Lung microvascular endothelial cell (primary cell): Measurements from ENCODE around the gene LUZP1. TPM values are rescaled to one million over a fixed set of nuclear protein-coding genes. Genes with fewer than 3 reads are reported as not detected.

Experiments
- DNase-seq, 2 donors: peaks; one replicate each; pipeline versions ENCODE4 v3.0.0 to v3.0.0-alpha.2; 2010; ENCODE audit warnings: low read depth in 2 of 2
- total RNA-seq: library from RNA; depleted of rRNA; stranded (reverse); fragments of >200 nt; gene quantifications from 2 replicates; pipeline ENCODE4 v1.2.1, GENCODE V29; 2014

Gene LUZP1
- total RNA-seq, 1 donor from 2014 or later: 30.4 TPM

DNA sequence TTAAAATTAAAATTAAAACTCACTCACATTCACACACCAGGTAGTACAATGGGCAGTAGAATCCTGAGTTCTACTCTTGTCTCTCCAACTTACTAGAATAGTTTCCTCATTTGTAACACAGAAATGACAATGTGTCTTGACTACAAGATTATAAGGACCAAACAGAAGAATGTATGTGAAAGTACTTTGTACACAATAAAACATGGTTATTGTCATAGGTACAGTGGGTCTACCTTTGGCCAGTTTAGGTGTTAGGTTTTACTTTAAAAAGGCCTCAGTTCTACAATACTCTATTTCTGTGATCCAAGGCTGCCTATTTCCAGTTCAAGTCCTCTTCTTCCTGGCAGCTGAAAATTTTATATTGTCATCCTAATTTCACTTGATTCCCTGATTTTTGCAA lies 50.2 kb downstream of the LUZP1 start:
- DNase-seq: no peak

DNA sequence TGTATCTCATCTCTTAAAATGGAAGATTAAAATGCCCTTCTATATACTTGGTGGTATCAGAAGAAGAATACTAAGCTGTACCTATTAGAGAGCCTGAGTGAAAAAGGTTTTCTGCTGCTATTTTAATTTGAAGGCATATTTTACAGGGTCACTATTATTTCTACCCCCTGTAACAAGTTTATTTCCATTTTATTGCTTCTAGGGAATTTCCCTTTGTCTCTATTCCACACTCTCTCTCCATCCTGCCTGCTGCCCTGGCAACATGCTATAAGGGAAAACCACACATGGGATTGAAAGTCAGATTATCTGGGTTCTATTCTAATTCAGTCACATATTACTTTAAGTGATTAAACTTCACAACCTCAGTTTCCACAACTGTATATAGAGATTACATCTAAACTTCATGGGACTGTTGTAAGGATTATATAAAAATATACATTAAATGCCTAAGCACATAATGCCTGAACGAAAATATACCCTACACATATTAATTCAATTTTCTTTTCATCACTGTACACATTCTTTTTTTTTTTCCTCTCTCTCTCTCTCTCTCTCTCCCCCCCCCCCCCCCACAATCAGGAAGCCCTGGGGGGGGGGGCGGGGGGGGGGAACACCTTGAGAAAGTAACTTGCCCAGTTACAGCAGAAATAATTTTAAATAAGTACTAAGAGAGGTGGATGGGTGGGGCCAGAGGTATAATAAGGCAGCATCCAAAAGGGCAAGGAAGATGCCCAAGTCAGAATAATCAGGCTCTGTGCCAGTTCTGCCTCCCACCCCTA lies 51.5 kb downstream of the LUZP1 start:
- DNase-seq: peak in 1 of 2 donors; percentile 77

DNA sequence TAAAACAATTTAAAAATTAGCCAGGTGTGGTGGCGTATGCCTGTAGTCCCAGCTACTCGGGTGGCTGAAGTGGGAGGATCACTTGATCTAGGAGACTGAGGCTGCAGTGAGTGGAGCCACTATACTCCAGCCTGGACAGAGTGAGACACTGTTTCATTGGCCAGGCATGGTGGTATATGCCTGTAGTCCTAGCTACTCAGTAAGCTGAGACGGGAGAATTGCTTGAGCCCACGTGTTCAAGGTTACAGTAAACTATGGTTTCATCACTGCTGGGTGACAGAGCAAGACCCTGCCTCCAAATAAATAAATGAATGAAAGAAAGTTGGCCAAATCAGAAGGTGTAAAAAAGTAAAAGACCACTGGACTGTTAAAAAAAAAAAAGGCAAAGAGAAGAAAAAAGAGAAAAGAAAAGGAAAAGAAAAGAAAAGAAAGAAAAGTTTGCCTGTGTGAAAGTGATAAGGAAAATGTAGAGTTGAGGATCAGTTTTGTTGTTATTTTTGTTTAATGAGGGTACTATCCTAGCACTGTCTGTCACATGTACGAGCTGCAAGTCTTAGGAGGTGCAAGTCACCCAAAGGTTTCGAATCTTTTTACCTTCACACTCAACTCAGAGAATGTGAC lies 52.3 kb downstream of the LUZP1 start:
- DNase-seq: no peak

DNA sequence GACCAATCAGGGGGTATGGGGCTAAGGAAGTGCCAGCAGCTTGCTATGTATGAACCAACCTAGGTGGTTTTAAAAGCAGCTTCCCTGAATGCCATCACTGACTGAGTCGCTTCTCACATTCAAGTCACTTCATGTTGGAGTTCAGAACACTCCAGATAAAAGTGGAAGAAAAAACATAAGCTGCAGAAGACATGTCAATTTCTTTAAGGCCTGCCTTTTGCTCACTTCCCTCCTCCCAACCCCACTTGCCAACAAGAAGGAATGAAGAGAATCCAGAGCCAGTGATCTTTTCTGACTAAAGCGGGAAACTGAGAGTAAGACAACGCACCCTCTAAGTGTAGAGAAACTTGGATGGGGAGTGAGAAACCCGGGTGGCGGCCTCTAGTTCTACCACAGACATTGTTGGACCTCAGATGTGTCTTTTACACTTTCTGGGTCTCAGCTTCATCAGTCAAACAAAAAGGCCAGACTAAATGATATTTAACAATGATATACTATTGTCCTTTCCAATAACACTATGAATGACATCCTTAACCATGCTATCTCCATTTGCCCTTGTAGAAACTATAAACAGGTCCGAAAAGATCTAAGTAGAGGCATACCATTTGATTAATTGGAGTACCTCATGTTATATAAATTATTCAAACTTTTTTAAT lies 54.1 kb downstream of the LUZP1 start:
- no peak for DNase-seq

DNA sequence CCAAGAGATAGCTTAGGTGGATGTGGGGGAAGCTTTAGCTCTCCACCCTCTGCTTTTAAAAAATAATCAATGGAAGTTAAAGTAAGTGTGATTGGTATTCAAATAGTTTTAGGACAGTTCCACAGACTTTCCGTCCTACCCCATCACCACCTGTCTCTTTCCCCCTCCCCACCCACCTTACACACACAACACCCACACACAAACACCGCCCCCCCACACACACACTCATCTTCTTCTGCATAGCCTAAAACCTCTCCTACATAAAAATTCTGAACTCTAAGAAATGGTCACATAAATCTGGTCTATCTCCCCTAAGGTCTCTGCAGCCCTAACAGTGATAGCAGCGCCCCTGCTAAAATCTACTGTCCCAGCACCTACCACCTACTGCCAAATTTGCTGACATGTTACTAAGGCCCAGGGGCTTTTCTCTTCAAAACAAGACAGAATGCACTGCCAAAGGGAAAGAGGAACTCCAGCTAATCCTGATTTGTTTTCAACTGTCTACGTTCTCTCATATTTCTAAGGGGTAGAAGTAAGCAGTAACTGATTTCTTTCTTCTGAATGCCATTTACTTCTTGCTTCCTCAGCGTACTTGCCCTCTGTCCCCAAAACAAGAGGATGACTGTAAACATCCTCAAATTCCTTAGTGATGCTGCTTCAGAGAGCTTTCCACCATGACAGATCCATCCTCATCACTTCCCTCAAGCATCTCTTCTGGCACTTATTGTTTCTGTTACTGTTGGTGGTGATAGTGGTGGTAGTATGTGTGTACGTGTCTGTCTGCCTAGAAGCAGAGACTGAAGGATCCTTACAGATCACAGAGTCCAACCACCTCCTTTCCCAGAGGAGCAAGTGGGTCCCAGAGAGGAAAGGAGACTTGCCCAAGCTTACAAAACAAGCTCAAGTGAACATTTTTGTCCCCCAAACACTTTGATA lies 56.8 kb downstream of the LUZP1 start:
- DNase-seq: peak in 1 of 2 donors; percentile 34

DNA sequence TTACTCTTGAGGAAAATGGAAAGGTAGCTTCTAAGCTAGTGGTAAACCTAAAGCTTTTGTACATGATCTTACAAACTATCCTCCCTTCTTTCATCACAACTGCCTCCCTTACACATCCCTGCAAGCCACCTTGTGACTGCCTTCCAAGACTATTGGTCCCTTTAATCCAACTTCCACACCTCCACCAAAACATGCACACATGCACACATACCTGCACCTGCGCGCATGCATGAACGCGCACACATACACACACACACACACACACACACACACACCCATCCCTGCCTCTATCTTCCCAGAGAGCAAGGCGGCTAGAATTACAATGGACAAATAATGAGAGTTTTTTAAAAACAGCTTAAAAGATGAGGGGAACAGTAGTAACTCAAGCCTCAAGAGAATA lies 58.3 kb downstream of the LUZP1 start:
- DNase-seq: no peak

DNA sequence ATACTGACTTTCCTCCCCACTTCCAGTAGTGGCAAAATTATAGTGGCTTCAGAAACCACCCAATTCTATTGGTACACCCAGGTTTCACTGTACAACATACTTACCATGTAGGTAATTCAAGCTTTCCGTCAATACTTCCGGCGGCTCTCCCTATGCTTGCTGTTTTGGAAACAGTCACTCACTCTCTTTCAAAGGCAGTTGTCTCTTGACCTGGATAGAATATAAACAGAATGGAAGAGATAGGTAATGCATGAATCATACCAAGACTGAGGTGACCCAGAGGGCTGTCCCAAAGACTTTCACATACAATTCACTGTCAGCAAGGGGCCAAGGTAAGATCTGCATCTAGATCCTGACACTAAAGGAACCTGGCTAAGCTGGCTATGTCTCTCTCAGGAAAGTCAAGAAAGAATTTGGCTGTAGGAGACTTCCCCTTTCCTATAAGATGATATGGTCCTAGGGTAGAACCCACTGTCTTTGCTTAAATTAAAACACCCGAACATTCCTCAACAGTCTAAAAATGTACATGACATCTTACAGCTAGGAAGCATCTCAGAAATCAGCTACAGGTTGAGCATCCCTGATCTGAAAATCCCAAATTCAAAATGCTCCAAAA lies 59.6 kb downstream of the LUZP1 start:
- DNase-seq: peak in 1 of 2 donors; percentile 40

DNA sequence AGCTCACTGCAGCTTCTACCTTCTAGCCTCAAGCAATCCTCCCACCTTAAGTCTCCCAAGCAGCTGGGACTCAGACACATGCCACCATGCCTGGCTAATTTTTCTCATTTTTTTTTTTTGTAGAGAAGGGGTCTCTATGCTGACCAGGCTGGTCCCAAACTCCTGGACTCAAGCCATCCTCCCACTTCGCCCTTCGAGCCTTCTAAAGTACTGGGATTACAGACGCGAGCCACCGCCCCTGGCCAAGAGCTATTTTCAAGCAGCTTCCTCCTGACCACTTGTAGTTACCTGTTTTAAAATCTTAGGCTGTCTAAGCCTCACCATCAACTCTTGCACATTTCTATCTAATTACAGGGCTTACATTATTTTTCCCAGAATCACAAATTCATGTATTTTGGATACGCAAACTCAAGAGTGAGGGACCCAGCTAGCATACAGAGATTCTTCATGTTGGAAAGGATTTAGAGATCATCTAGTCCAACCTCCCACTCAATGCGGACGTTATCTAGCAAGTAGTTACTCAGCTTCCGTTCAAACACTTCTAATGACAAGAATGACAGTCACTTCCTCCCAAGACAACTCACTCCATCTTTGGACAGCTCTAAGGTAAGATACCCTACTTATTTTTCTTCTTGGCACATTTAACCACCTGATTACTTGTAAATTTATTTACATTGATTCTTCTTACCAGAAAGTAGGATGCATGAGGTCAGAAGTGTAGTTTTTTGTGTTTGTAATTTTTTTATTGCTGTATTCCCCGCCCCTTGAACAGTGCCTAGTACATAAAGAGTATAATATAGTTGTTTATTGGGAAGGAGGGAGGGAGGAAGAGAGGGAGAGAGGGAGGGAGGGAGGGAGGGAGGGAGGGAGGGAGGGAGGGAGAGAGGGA lies 65.4 kb downstream of the LUZP1 start:
- peak in 1 of 2 donors; percentile 82 for DNase-seq

DNA sequence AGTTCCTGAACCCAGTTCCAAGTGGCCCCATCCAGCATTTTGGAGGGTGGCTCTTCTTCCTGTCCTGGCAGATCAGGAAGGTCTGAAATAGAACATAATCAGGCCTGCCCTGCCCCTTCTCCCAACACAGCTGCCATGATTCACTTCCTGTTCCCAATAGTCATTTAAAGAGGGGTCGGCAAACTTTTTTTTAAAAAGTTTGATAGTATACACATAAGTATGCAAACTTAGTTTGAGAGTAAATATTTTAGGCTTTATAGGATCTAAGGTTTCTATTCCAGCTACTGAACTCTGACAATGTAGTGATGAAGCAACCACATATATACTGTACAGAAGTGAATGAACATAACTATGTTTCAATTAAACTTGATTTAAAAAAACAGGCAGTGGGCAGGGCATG lies 66.4 kb downstream of the LUZP1 start:
- peak; percentile 68 to 80 for DNase-seq

DNA sequence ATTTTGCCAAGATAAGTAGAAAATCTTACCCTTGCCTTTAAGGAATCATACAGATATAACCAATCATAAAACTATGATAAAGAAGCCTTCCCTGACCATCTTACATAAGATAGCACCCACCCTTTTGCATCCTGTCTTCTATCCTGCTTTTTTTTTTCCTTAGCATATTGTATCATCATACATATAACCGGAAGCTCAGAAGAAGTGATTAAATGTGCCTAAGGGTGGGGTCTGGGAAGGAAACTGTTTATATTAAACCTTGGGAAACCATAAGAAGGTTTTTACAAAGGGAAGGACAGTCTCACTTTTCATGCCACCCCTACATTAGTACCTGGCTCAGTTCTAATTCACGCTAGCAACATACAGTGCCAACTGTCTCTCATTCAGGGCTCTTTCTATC lies 66.8 kb downstream of the LUZP1 start:
- DNase-seq: no peak

DNA sequence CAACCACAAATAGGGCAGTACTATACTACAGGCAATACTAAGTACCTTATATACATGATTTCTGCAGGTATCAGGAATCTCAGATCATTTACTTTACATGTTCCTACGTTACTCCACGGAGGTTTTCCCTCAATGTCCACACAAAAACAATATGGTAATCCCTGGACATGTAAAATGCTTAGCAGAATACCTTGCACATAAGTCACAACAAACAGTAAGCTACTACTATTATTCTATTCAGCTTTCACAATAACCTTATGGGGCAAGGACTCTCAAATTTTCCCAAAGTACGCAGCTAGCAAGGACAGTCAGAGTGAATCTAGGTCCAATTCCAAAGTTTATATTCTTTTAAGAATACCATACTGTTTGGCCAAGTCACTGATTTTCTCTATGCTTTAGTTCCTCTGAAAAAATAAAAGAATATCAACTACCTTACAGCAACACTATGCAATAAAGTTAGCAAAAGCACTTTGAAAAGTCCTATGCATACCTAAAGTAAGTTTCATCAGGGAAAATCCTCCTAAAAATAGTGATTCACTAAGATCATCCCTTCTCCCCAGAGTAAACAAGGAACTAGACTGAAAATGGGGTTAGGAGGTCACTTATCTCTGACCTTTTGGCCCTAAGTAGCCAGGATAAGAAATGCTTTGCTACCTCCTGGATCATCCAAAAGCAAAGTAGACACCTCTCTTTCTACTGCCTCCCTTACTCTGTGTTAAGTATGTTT lies 67.4 kb downstream of the LUZP1 start:
- DNase-seq: no peak

DNA sequence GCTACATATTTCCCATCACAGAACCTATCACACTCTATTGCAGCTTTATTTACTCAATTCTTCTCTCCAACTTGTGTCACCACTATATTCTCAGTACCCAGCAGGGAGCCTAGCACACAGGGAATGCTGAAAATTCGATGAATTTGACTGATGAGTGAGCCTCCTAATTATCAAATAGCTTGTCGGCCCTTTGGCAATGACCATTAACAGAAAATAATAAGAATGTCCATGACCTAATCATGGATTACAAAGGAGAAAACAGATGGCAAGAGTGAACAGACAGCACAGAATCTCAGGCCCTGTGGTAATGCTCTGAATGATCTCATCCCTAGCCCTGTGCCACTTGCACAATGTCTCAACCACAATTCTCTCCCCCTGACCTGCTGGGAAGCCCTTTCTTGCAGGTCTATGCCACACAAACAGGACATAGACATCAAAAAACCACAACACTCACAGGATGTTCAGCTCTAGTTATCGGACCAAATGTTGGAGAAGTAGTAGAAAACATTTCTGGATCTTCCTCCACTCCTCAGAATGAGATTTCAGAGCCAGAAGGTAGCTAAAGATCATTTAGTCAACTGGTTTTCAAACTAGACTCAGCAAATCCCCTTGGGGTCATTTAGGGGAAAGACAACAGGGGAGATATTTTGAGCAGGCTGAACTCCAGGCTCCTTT lies 68.4 kb downstream of the LUZP1 start:
- DNase-seq: peak in 1 of 2 donors; percentile 91

DNA sequence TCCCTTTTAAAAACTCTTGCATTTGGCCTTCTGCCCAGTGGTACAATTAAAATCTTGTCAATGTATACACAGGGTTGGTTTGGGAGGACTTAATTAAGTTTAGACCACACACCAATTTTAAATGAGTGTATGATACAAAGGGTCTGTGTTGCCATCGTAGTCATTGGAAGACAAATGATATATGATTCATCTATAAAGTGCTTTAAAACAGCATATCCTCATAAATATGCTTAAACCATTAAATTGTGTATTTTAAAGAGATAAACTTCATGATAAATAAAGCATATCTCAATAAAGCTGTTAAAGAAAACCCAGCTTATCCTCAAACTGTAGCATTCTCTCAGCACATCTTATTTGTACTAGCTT lies 69.5 kb downstream of the LUZP1 start:
- no peak for DNase-seq

DNA sequence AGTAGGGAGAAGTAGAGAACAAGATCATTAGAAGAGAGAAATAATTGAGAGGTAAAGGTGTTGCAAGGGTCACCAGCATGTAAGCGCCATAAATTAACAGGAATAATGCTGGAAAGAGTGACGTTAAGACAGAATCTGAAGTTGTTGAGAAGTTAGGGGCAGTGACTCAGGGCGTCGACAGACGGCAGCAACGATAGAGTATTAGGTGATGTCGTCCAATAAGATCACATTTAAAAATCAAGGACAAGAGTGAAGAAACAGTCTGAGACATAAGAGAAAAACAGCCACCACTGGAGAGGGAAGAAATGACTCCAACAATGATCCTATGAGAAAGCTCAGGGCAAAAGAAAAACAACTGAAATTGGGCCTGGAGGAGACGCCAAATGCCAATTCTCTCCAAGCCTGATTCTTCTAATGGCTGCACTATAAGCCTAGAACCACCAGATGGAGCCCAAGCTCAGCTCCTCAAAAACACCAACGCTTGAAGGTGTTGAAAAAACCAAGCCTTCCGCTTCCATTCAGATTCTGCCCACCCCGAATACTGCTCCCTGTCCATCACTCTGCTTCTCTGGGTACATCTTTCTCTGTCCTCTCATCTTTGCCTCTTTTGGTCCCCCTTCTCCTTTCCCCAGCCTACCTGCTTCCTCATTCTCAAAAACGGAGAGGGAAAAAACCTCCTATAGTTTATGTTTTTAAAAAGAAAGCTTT lies 70.0 kb downstream of the LUZP1 start:
- DNase-seq: peak; percentile 83

DNA sequence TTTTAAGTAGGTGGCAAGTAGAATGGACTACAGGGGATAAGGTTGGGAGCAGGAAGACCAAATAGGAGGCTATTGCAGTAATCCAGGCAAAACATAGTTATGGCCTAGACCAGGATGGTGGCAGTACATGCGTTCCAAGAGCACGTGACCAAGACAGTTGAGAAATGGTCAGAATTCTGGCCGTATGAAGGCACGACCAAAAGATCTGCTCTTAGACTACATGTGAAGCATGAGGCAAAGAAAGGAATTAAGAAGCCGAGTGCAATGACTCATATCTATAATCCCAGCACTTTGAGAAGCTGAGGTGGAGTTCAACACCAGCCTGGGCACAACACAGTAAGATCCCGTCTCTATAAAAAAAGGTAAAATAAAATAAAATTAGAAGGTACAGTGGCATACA lies 71.3 kb downstream of the LUZP1 start:
- DNase-seq: no peak

DNA sequence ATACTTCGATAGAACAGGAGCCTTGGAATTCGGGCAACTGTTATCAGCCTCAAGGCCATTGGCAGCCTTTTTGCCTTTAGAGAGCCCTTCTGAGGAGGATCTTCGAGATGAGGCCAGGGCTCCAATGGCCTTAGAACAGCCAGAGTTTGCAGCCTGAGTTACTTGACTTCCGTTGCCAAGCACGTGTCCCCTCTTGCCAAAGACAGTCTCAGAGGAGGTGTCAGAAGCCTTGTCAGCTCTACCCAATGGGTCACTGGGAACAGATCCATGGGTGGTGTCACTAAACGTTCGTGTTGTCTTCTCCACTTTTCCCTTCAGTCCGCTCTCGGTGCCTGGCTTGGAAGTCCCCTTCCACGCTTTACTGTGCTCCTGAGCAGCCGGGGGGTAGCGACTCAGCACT lies 76.2 kb downstream of the LUZP1 start:
- no peak for DNase-seq

DNA sequence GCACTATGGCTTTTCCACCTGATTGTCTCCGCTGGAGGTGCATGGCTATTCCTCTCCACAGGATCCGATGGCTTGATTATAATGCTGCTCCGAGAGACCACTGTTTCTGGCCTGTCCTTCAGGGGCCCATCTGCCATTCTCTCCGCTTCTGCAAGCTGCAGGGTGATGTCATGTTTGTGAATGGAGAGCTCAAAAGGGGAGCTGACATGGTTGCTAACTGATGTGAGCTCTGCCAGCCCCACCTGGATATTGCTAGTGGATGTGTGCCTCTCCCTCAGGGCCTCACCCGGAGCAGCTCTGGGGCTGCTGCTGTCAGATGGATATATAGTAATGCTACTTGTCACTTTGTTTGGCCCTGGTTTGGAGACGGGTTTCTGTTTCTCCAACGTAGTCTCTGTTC lies 77.1 kb downstream of the LUZP1 start:
- no peak for DNase-seq

DNA sequence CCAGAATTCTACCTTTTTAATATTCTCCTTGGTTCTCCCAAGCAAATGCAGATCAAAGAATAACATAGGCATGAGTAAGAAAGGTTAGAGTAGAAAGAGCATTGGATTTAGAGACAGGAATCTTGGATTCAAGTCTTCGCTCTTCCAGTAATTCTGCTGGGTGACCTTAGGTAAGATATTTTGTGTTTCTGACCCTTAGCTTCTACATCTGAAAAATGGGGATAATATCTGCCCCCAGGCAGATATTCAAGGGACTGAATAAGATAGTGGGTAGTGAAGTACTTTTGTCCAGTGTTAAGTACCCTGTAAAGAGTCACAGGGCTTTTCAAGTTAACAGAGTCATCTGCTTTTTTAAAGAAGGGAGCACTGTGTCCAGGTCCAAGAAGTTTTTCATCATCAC lies 78.6 kb downstream of the LUZP1 start:
- DNase-seq: no peak
